ENCODE data around the gene LZTR1.

DNA sequence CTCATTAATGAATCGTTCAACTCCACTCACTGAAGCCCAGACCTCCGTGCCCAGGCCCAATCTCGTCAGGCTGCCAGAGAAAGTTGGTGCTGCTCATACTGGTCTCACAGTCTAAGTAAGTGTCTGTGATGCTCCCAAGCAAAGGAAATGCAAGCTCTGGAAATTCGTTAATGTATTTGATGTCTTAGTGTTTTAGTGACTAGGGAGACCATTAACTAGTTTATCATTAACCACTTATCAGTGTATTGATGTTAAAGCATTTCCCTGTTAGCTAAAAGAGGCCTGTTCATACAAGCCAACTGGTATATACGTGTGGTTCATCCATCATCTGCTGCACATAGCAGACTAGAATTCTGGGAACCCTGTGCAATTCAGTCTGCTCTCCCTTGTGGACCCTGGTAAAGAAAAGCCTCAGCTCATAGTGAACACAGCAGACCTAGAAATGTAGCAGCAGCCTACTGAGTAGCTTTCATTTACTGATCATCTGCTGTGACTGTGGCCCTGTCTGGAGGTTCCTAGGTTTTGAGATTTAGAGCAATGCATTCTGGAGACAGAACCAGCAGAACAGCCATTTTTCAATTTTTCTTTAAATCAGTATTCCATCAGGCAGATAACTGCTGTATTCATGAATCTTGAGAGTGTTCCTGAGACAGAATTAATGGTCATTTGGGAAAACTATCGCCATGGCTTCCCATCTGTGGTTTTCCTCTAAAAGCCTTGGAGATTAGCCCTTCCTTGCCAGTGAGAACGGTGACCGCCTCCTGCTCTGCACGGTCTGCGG, 30.8 kb upstream of the LZTR1 start:
- TF ChIP-seq, protein P1, sequence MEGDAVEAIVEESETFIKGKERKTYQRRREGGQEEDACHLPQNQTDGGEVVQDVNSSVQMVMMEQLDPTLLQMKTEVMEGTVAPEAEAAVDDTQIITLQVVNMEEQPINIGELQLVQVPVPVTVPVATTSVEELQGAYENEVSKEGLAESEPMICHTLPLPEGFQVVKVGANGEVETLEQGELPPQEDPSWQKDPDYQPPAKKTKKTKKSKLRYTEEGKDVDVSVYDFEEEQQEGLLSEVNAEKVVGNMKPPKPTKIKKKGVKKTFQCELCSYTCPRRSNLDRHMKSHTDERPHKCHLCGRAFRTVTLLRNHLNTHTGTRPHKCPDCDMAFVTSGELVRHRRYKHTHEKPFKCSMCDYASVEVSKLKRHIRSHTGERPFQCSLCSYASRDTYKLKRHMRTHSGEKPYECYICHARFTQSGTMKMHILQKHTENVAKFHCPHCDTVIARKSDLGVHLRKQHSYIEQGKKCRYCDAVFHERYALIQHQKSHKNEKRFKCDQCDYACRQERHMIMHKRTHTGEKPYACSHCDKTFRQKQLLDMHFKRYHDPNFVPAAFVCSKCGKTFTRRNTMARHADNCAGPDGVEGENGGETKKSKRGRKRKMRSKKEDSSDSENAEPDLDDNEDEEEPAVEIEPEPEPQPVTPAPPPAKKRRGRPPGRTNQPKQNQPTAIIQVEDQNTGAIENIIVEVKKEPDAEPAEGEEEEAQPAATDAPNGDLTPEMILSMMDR (IDR thresholded peaks at IDR 0.05), result no peak
- no peak for TF ChIP-seq POLR2AphosphoS5 (IDR thresholded peaks at IDR 0.05)
- TF ChIP-seq EP300 (IDR thresholded peaks at IDR 0.05), result no peak
